GF-D8 (cell line): ENCODE data around the gene CDH4.

Experiments used
- DNase-seq: peaks from one replicate; lab custom pipeline; 2025; lab: John Stamatoyannopoulos, UW

CDH4 gene

GRCh38 chr20:61791995-61792394 lies 539.9 kb downstream of the CDH4 start:
- DNase-seq = no peak

DNA sequence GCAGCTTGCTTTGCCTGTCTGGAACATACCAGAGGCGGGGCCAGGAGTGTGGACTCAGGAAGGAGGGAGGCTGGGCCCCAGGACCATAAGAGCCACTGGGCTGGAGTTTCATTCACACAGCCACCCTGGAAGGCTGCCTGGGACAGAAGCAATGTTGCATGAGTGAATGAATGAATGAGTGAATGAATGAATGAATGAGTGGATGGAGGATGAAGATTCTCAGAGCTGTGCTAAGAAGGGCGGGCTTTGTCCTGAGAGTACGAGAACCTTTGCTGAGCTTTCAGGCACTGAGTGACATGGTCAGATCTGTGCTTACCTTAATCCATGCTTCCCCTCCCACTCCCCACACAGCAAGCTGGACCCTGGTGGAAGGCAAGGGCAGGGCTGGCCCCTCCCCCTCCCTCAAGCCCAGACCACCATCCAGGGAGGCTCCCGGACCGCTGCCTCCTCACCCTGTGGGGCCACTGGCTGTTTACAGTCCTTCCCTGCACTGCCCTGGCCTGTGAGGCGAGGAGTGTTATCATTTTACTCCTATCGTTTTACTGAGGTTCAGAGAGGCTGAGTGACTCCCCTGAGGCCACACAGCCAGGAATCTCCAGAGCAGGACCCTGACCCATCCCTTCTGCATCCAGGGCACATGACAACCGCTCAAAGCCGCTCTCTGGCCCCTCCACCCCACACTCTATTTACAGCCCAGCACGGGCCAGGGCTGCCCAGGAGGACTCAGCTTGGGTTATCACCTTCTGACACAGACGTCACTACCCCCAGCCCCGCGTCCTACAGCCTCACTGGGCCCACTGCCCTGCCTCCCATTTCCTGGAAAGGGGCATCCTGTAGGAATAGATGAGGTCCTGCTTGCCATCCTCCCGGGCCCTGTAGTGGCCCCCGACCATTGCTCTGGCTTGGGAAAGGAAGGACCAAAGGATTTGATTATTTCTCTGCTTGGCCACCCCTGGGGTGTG lies 543.9 kb downstream of the CDH4 start:
- DNase-seq = no peak

DNA sequence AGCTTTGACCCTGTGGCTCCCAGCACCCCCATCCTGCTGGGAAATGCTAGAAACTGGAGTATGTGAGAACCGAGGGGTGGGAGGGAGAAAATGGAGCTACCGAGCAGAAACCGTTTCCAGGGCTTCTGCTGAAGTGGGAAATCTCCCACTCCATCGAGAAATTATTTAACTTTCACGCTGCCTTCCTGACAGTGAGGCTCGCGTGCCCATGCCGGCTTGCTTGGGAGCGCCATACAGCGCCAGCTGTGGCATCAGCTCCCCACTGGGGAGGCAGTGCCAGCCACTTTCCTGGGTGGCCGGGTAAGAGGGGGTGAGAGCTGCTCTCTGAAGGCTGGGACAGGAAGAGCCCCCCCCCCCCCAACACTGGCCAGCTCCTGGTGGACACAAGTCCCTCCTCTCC lies 544.7 kb downstream of the CDH4 start:
- no peak for DNase-seq

DNA sequence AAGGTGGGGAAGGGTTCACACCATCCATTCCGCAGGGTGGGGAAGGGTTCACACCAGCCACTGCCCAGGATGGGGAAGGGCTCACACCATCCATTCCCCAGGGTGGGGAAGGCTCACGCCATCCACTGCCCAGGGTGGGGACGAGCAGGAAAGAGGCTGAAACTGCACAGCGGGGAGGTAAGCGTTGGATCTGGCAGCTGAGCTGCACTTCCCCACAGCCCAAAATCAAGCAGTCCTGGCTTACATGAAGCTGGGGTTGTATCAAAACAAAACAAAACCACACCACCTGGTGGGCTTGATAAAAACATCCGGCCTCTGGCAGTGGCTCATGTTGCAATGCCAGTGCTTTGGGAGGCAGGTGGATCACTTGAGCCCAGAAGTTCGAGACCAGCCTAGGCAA lies 545.1 kb downstream of the CDH4 start:
- no peak for DNase-seq

DNA sequence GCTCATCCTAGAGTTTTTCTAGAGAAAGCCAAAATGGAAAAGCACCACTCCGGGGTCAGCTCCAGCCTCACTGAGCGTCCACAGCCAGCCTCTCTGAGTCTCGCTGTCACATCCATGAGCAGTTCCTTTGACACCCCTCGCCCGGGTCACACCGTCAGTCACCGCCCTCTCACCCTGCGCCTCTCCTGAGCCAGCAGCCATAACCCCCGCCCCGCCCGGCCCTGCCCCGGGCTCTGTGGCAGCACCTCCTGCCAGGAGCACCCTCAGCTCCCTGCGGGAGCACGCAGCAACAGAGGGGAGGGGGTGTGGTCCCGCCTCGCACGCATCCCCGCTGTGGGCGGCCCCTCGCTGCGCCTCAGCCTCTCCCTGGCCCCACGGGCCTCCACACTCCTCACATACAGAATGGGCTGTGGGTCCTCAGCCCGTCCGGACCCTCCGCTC lies 545.9 kb downstream of the CDH4 start:
- DNase-seq = no peak

GRCh38 chr20:61798632-61799031 lies 546.6 kb downstream of the CDH4 start:
- no peak for DNase-seq

DNA sequence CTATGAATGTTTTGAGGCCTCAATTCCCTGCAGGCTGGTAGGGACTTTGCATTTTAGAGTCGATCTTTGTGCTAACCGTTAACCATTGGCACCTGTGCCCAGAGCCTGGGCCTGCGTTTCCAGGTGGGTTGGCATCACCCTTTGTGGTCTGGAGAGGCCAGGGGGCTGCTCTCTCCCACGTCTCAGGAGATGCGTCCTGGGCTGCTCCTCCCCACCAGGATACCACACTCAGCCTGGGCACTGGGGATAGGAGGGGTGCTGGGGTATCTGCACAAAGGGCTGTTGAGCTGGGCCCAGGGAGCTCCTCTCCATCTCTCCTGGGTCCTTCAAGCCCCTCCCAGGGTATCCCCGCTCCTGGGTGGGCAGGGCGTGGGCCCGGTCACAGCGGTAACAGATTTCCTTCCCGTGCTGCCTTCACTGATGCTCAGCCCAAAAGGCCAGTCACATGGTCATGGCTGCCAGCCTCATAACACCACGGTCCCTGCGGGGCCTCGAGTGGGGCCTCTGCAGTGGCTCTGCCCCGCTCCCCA lies 547.4 kb downstream of the CDH4 start:
- no peak for DNase-seq

- no peak for DNase-seq
Observed at GRCh38 chr20:61799928-61800327, 547.9 kb downstream of the CDH4 start.

DNA sequence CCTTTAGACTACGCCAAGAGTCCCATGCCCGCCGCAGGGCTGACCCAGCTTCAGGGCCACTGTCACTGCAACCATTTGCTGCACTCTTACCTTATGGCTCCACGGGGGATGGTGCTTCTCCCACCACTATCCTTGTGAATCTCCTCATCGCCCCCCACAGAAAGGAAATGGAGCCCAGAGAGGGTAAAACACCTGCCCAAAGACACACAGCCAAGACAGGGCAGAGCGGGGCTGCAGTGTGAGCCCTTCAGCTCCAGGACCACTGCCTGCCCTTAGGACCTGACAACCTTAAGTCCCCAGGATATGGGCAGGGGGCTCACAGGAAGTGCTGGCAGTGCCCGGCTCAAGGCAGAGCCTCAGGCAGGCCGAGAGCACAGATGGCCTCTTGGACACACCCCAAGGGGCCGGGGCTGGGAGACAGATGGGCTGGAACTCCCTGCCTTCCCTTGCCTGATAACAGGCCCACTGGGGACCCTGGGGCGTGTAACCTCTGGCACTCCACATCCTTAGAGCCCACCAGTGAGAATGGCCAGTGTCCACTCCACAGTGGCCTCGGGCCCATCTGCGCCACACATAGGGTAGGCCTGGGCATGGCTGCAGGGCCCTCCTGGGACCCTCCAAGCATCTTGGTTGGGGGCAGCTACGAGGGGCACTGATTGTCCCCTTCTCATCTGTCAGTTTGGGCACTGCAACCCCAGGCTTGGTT lies 548.5 kb downstream of the CDH4 start:
- DNase-seq = no peak

- DNase-seq = no peak
Observed at GRCh38 chr20:61801065-61801360, 549.0 kb downstream of the CDH4 start.

- no peak for DNase-seq
Observed at GRCh38 chr20:61801428-61801827, 549.4 kb downstream of the CDH4 start.

GRCh38 chr20:61801857-61802442 lies 549.9 kb downstream of the CDH4 start:
- DNase-seq = no peak

DNA sequence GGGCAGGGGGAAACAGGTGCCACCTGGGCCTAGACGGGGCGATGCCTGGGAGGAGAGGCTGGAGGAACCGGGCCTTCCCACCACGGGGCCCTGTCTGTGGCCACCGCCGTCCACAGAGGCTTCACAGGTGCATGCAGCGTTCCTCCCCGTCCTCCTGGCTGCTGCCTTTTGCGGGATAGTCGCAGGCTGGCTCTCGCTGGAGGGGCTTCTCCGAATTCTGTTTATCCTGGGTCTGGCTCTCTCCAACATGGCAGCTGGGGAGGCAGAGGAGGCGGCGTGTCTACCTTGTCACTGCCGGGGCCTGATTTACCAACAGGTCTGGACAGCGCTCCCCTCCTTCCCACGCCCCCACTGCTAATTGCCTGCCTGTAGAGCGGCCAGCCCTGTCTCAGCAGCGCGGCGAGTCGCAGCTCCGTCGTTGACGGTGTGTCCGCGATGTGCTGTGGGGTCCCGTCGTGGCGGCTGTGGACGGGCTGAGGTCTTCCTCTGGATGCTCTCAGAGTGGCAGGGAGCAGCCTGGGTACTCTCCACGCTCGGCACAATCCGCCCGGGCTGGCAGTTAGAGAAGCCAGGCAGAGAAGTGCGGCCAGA lies 550.8 kb downstream of the CDH4 start:
- DNase-seq = no peak

- no peak for DNase-seq
Observed at GRCh38 chr20:61803416-61803914, 551.4 kb downstream of the CDH4 start.

- no peak for DNase-seq
Observed at GRCh38 chr20:61803915-61804751, 552.1 kb downstream of the CDH4 start.

DNA sequence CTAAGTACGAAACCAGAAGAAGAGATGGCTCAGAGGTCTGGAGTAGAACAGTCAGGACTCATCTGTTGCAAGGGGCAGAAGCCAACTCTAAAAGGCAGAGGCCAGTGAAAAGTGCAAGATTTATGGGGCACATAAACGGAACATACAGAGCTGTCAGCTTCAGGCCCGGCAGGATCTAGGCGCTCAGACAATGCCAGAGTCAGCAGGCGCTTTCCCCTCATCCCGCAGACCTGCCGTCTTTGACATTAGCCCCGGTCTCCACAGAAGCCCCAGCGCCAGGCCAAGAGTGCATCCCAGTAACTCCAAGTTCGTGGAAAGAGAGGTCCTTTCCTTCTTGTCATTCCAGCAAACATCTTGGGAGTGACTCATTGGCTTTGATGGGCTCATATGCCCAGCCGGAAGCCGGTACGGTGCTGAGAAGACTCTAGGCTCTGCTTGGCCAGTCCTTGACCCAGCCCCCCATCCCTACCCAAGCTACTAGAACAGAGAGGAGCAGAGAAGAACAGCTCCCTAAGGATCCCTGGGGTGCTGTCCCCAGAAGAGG lies 552.8 kb downstream of the CDH4 start:
- no peak for DNase-seq

DNA sequence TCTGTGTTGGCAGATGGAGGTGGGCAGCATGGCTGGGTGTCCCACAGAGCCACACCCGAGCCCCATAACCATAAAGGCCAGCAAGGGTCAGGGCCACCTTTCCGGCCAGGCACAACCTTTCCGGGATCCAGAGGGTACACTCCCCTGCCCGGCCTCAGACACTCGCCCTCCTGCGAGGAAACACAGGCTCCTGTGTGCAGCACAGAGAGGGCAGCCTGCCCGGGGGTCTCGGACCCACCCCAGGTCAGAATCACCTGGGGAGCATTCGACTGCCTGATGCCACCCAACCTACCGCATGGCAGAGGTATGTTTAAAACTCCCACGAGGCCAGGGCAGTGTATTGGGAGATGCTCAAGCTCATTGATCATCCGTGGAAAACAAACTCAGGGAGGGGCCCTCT lies 553.3 kb downstream of the CDH4 start:
- no peak for DNase-seq

GRCh38 chr20:61805781-61806180 lies 553.7 kb downstream of the CDH4 start:
- no peak for DNase-seq

- DNase-seq = no peak
Observed at GRCh38 chr20:61806314-61806713, 554.3 kb downstream of the CDH4 start.

DNA sequence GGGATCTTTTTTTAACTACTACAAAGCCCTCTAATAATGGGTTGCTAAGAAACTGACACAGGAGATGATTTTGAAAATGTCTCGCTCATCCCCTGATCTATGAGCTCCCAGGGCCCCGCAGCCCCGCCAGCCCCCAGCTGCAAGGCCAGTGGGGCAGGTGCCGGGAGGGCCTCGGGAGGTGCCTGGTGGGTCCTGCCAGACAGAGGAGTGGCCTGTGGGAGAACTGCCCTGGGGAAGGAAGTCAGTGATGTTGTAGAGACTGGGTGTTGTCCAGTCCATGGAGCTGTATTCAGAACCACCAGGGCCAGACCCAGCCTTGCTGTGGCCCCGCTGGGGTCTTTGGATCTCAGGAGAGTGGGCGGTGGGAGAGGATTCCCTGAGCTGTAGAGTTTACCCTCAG lies 554.9 kb downstream of the CDH4 start:
- DNase-seq = no peak
